T-helper 1 cell treated with Interleukin-12 subunit alpha and Interleukin-12 subunit beta and Interleukin-4 antibody, amounts not matched to agents 30 ng/mL and 1 ng/mL, for 36 hours (primary cell): ENCODE data around the gene SRMS. TPM values are rescaled to one million over a fixed set of nuclear protein-coding genes. Genes with fewer than 3 reads are reported as not detected.

Experiments
- intact Hi-C: fragments of 100-400 bp; cut with micrococcal nuclease; formaldehyde crosslinking; loops from one replicate; pipeline ENCODE4 v1.15.1; 2024
- total RNA-seq: library from RNA; stranded (reverse); gene quantifications from 2 replicates; pipeline ENCODE4 v1.2.3, GENCODE V29; 2022

SRMS gene, protein sequence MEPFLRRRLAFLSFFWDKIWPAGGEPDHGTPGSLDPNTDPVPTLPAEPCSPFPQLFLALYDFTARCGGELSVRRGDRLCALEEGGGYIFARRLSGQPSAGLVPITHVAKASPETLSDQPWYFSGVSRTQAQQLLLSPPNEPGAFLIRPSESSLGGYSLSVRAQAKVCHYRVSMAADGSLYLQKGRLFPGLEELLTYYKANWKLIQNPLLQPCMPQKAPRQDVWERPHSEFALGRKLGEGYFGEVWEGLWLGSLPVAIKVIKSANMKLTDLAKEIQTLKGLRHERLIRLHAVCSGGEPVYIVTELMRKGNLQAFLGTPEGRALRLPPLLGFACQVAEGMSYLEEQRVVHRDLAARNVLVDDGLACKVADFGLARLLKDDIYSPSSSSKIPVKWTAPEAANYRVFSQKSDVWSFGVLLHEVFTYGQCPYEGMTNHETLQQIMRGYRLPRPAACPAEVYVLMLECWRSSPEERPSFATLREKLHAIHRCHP
- total RNA-seq = not detected in 2 replicates

DNA sequence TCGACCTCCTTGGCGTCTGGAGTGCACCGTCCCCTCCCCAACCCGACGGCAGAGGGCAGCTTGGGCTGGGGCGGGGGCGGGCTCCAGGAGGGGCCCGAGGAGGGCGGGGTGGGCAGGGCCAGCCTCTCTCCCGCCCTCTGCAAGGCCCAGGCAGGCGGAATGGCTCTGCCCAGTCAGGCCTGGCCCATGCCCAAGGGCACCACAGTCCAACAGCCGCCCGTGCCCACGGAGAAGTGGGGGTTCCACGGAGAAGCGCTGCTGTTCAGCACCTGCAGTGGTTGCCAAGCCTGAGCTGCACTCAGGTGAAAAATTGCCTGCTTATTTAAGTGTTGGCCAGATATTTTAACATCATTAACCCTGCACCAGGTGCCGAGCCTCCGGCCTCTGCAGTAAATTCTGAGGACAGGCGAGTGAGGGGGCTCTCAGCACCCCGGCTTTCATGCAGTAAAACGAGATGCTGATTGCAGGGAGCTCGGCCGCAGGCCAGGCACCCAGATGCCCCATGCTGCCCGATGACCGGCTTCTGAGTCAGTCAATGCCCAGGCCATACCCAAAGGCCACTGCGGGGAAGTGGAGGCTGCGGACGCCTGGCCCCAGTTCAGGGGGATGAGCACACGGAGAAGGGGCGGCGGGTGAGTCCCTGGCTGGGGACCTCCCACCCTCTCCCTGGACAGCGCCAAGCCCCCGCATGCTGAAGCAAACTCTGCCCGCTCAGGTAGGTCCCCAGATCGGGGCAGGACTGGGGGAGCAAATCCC is at the start of gene SRMS:
TSS of gene SRMS (minus strand) at position 25 of the 756 bp plus-strand sequence. CDS start 286 bp downstream, outside the sequence.
- intact Hi-C loops = no loop called here

DNA sequence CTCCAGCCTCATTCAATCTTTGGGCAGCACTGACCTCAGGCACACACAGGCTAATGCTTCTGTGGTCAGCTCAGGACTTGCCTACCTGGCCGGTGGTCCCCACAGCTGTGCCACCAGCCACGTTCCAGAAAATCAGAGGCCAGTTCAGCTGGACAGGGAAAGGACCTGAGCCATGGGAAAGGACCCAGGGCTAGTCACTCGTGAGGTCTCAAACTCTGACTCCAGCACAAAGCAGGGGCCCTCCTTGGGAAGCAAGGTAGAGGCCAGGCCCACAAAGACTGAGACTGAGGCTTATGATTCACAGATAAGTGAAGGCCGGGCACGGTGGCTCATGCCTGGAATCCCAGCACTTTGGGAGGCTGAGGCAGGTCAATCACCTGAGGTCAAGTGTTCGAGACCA is 48.9 kb upstream of the SRMS start:
- intact Hi-C loops = no loop called here

DNA sequence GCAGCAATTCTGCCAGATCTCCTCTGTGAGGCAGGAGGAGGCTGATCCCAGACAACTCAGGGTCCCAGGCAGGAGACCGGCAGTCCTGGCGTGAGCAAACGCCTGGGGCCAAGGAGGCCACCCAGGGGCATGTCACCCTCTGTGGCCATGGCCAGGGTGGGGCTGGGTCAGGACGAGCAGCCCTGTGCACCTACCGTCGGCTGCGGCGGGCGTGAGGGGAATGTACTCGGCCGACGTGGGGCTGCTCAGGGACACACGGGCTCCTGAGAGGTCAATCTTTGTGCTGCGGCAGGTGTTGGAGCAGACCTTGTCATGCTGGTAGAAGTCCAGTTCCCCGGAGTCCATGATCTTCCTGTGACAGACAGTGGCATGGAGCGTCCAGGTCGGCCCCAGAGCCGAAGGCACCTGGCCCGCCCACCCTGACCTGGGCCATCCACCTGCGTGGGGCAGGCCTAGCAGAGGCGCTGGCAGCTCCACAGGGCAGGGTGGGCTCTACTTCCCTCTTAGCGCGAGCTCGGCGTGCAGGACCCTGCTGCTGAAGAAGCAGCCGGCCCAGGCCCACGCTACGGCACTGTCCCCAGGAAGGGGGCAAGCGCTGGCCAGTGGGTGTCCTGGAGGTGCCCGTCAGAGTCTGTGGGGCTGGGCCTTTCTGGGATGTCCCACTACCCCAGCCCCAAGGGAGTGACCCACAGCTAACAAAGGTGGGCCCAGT is 48.0 kb upstream of the SRMS start:
- intact Hi-C loops = loop anchor here (2.0 kb wide), 1 partner anchor 15 kb away; no protein-coding TSS in a partner anchor

DNA sequence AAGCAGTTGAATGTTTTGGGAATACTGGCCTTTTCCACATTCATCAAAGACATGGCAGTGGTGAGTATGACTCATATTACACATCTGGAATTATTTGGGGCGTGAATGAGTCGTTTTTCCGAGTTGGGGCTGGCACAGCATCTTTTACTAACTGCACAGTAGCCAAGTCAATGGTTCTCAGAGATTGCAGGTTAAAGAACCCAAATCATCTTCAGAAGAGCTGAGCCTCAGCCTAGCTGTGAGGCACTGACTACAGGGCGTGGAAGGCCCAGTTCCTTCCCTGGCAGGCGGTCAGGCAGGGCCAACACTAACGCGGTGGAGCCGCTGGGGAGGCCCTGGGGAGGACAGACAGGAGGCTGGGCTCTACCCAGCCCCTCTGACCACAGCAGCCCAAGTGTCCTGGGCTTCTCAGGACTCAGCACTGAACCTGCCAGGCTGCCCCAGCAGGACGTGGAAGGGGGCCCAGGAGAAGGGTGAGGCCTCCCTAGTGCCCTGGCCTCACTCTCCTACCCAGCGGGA is 46.6 kb upstream of the SRMS start:
- intact Hi-C loops = loop anchor here (2.0 kb wide), 1 partner anchor 17 kb away; no protein-coding TSS in a partner anchor

DNA sequence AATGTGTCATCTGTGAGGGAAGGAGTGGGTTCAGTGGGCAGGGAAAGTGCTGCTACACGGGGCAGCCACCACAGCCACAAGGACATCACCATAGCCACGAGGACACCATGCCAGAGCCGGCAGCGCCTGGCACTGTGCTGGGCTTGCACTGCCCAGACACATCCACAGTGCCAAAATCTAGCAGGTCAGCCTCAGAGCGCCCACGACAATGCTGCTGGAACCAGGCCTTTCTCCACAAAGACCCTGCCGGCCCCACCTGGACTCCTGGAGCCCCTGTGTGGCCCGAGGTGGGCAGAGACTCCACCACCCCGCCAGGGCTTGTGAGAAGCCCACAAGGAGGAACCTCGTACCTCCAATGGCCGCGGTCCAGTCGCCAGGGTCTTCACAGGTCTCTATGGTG is 45.1 kb upstream of the SRMS start:
- intact Hi-C loops = no loop called here

DNA sequence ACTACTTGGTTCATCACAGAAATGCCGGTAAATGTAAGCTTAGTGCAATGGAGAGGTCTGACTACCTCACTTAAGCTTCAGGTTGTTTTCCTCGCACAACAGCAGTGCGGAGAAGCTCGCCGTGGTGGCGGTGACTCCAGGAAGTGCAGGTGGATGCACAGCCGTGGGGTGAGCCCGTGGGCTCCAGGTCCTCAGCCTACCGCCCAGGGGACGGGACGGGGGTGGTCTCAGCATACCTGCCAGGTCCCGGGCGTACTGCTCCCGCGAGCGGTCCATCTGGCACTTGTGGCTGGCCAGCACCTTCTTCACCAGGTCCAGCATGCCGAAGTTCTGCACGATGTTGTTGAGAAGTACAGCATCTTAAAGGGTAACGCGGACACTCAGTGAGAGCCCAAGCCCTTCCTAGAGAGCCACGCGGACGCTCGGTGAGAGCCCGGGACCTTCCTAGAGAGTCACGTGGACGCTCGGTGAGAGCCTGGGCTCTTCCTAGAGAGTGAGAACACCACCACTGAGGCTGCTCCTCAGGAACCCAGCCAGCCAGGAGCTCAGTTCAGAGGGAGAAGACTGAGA is 44.3 kb upstream of the SRMS start:
- intact Hi-C loops = no loop called here

DNA sequence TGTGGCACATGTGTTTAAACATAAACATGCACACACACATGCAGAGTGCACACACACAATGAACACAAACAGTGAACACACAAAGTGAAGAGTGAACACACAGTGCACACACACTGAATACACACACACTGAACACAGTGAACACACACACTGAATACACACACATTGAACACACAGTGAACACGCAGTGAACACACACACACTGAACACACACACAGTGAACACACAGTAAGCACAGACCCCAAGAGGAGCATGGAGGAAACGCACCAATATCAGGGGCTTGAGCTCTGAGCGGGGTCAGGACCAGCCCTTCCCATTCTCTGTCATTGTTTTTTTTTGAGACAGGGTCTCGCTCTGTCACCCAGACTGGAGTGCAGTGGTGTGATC is 43.6 kb upstream of the SRMS start:
- intact Hi-C loops = no loop called here

DNA sequence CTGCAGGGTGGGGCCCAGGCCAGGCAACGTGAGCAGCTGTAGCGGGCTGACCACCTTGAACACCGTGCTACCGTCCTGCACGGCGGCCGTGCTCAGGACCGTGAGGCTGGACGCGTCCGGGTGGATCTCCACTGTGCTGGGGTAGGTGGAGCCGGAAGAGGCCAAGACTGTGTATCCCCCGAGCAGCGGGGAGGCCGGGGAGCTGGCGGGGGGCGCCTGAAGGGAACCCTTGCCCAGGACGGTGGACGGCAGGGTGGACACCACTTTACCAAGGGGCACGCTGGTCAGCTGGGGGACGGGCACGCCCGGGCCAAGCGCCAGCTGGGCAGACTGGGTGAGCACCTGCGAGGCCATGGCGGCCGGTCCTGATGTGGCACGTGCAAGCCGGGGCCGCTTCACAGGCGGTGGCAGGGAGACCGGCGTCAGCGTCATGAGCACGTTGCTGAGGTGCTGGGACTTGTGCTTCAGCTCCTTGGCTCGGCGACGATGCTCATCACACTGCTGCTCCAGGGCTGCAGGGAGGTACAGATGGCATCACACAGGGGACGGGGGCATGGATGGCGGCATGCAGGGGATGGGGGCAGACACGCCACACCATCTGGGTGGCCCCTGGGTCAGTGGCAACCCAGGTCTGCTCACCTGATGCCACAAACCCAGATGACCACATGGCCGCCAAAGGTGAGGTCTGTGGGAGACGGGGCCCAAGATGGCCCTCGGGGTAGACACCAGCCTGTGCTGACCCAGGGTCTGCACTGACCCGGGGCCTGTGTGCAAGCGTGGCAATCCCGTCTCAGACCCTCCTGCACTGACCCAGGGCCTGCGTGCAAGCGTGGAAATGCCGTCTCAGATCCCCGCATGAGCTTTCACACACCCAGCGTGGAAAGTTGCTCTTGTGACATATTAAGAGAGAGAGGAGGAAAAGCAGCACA is 42.9 kb upstream of the SRMS start:
- intact Hi-C loops = no loop called here

DNA sequence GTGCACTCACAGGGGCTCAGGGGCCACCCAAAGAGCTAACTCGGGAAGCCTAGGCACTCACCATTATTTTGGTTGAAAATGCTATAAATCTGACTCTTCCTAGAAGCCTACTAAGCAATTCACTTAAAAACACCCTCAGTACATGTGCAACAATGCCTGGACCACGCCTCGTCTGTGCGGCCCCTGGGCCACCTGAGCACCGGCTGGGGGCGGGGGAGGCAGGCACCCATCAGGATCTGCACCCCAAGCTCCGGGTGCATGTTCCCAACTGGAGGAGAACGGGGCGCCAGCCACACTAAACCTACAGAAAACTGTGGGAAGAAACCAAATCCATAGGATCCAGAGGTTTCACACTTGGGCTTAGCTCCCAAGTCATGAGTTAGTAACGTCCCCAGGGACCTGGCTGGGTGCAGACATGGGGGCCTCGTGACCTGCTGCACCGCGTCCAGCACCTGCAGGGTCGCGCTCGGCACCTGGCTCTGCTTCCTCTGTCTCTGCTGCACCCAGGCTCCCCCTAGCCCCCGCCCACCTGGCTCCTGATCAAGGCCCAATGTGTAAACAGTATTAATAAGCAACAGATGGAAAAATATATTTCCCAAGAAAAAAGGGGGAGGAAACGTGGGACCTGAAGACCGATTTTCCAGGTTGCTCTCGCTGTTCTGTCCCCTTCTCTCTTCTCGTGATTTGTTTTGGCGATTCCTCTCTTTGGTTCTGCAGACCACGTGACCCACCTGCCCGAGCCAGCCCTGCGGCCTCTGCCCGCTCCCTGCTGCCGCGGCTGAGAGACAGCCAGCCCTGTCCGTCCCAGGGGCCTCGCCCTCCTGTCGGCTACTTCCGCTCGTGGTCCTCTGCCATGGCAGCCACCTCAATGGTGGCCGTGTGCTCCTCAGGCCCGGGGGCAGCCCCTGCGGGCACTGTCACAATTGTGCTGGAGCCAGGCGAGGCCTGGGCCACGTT is 42.0 kb upstream of the SRMS start:
- intact Hi-C loops = no loop called here

DNA sequence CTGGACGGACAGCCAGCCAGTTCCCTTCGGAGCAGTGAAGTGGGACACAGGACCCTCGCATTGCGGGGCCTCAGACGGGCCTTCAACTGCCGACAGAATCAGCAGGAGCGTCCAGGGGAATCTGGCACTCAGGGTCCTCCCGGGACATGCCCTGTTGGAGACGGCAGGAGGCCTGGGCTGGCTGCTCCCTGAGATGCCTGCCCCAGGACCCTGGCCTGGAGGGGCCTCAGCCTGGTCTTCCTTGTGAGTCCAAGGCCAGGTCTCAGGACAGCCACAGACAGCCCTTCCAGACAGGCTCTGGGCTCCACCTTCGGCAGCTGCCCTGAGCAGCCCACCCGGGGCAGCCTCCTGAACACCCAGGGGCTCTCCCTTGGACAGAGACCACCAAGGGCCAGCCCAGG is 41.1 kb upstream of the SRMS start:
- intact Hi-C loops = no loop called here

DNA sequence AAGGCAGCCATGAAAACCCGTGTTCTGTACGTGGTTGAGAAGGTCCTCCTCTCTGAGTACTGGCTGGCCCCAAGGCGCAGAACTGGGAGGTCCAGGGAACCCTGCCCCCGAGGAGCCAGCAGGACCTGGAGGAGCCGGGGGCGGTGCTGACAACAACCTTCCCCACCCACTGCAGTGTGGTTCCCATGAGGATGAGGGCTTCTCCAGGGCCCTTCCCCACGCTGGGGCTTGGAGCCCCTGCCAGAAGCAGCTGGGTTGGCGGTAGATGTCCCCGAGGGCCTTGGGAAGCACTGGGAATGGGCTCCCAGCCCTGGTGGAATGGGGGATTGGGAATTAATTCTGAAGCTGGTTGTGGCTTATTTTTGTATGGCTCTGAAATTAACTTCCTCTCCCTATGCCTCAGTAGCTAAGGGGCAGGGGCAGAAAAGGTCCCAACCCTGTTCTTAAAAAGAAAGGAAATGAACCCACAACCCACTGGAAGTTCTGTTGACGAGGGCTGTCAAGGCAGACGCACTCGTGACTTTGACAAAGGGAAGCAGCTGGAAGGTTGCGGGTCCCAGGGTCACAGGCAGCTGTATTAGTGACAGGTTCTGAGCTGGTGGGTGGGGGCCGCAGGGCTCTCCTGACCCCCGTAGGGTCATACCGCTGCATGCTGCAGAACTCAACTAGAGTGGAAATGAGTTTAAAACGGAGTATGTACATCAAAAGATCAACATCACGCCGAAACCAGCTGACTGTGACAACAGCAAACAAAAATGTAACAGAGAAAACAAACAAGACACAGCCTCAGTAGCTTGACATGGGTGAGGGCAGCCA is 40.4 kb upstream of the SRMS start:
- intact Hi-C loops = no loop called here

DNA sequence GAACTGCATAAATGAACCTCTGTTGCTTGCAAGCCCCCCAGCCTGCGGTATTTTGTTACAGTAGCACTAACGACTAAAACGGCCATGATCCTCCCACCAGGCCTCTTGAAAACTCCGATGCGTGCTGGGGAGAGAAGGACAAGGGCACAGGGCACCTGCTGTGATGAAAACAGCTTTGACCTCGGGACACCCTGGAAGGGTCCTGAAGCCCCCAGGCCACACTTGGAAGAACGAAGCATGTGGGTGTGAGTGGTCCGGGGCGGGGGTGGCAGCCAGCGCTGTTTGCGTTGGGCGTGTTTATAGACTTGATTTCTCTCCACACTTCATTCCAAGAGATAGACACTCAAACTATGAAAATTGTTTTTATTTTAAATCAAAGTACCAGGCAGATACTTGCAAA is 39.7 kb upstream of the SRMS start:
- intact Hi-C loops = no loop called here

DNA sequence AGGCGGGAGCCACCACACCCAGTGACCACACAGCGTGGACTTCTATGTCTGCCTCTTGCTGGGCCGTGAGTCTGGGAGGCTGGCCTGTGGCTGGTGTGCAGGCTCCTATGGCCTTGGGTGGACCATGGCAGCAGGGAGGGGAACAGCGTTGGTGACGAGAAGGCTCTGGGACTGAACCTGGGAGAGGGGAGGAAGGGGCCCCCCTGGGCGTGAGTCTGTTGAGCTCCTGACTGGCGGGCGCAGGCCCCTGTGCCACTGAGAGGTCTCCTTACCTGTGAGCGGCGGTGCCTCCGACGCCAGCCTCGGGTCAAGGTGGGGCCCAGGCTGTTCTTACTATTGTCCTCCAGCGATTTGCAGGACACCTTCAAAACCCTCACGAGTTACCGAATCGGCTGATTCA is 39.2 kb upstream of the SRMS start:
- intact Hi-C loops = no loop called here

DNA sequence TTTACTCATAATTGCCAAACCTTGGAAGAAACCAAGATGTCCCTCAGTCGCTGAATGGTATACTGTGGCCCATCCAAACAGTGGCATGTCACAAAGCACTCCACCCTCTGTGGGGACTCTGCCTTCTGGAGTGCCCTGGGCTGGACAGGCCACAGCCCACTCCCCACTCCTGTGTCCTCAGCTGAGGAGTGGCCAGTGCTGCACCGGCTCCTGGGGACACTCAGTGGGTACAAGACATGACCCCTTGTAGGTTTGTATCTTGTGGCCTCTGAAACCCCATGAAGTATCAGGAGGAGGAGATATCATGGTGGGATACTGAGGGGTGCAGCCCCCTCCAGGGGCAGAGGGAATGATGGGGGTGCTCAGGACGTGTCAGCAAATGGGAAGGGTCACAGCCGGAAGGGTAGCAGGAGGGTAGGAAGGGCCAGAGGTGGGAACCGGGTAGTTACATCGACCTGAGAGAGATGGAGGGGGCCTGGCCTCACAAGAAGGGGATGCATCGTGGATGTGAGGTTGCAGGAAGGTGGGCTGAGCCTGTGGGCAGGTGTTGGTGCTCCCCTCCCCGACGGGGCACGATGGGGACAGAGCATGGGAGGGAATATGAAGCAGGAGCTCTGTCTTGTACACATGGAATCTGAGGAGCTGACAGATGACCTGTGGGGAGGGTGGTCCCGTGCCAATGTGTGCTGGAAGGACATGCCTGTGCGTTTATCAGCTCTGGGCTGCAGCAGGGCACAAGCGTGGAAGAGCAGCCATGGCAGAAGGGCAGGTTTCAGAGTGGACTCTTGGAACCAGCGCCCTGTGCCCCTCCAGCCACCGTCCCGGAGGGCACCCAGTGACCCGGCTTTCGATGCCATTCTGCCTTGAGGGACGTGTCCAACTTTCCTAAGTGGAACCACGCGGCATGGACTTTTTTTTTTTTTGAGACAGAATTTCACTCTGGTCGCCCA is 38.3 kb upstream of the SRMS start:
- intact Hi-C loops = no loop called here

DNA sequence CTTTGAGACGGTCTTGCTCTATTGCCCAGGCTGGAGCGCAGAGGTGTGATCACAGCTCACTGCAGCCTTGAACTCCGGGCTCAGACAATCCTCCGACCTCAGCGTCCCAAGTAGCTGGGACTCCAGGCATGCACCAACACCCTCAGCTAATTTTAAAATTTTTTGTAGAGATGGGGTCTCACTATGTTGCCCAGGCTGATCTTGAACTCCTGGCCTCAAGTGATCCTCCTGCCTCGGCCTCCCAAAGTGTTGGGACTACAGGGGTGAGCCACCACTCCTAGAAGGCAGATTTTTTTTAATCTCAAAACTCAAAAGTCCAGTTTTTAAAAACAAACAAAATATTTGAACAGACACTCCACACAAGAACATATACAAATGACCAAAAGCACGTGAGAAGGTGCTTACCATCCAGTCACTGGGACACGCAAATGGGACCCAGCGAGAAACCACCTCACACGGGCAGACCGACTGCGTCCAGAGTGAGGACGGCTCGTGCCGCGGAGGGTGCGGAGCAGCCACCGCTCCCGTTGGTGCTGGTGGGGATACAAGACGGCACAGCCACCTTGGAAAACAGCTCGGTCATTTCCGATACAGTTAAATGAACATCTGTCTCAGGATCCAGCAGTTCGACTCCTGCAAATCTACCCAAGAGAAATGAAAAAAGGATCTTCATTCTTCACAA is 35.0 kb upstream of the SRMS start:
- intact Hi-C loops = loop anchor here (5.0 kb wide), 1 partner anchor 215 kb away; no protein-coding TSS in a partner anchor

DNA sequence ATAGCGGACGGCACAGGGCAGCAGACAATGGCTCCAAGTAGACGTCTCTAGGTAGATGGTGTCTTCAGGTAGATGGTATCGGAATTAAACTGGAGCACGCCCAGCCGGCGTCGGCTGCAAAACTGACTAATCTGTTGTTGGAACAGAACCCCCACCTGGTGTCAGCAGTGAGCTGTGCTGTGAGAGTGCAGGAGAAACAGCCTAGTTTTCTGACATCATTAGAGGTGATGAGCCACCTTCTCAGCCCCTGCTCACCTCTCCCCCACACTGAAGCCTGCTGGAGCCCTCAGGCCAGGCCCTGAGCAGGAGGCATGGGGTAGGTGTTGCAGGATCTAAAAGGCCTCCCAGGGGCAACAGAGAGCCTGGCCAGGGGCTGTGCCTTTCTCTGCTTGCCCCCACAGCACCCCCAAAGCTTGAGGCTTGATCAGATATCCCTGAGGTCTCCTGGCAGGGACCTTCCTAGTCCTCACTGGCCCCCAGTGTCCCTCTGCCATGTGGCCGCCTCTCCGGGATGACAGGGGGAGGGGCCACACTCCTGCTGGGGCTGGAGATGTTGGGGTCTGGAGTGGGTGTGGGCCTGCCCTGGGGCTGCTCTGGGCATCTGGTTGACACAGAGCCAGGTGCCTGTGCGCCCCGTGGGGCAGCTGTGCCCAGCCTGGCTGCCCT is 33.4 kb upstream of the SRMS start:
- intact Hi-C loops = loop anchor here (1.0 to 5.0 kb wide), 6 partner anchors 44 to 216 kb away; partner anchors contain the start of genes PPDPF, PTK6 and RTEL1
